Measurements from ENCODE around the gene ING3. TPM values are rescaled to one million over a fixed set of nuclear protein-coding genes. Genes with fewer than 3 reads are reported as not detected.

Gene ING3
- total RNA-seq, 1 donor from 2014 or later = 10.8 TPM

DNA sequence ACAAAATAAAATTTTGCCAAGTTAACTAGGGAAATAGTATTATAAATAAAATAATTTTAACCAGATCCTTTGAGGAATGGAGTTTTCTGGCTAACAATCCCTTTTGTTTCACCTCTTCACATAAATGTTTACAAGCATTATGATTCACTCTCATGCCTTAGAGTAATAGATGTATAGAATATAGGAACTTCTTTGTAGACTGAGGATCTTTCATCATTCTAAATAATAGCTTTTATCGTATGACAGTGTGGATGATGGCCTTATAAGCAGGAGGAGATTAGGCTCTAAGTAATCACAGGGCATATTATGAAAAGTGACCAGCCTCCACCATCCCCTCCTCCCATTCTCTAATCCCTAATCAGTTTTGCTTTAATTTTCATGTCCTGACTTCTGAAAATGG lies 13.5 kb downstream of the ING3 start:
- FAIRE-seq = no peak
- no peak for DNase-seq (ENCODE audit: low read depth)
- Histone ChIP-seq H3K27me3 (ENCODE audit: control insufficient read depth, insufficient read depth, low read length) (no peaks in the 10 kb centered on the region), H3K4me3 (ENCODE audit: low read depth, low read length) (no peak overlapping the region), H3K36me3 (ENCODE audit: control insufficient read depth, insufficient read depth, low read length) (peaks cover 1% of the 10 kb centered on the region)
- TF ChIP-seq, protein P1, sequence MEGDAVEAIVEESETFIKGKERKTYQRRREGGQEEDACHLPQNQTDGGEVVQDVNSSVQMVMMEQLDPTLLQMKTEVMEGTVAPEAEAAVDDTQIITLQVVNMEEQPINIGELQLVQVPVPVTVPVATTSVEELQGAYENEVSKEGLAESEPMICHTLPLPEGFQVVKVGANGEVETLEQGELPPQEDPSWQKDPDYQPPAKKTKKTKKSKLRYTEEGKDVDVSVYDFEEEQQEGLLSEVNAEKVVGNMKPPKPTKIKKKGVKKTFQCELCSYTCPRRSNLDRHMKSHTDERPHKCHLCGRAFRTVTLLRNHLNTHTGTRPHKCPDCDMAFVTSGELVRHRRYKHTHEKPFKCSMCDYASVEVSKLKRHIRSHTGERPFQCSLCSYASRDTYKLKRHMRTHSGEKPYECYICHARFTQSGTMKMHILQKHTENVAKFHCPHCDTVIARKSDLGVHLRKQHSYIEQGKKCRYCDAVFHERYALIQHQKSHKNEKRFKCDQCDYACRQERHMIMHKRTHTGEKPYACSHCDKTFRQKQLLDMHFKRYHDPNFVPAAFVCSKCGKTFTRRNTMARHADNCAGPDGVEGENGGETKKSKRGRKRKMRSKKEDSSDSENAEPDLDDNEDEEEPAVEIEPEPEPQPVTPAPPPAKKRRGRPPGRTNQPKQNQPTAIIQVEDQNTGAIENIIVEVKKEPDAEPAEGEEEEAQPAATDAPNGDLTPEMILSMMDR (IDR thresholded peaks at IDR 0.05; ENCODE audit: insufficient read depth, low read length, severe bottlenecking) = no peak

DNA sequence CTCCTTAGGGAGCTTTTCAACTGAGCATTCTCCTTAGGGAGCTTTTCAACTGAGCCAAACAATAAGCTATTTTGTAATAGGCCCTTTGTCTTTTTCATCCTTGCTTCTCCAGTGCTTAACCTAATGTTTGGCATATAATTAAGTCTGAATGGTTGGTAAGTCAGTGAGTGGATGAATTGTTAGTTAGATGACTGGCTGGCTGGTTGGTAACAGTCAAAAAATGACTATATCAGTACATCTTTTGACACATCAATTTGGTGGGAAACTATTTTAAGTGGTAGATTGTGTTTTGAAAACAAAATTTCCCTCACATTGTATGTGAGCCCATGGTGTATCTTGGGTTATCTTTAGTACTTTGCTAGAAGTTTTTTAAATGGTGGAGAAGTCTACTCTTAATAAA lies 16.4 kb downstream of the ING3 start:
- Histone ChIP-seq H3K27me3 (ENCODE audit: control insufficient read depth, insufficient read depth, low read length) (no peaks in the 10 kb centered on the region), H3K36me3 (ENCODE audit: control insufficient read depth, insufficient read depth, low read length) (peaks cover 4% of the 10 kb centered on the region), H3K4me3 (ENCODE audit: low read depth, low read length) (no peak overlapping the region)
- TF ChIP-seq, protein P1 (IDR thresholded peaks at IDR 0.05; ENCODE audit: insufficient read depth, low read length, severe bottlenecking) = no peak
- DNase-seq (ENCODE audit: low read depth) (no peak), FAIRE-seq (no peak)

DNA sequence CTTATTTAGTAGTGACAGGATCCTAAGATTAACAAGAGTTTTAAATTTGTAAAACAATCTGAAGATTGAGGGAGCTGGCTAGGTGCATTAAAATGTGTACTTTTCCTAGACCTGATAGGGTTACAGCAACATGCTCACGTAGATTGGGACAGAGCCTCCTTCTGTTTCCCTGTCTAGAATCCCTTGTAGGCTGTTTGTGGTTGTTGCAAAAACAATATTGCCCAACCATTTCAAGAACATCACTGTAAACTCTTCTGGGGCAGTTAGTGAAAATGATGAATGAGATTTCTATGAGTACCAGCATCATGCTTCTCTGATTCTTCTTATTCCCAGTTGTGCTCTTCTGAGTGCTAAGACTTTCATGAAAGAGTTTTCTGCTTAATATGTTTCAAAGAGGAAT lies 23.3 kb downstream of the ING3 start:
- H3K27me3 ChIP-seq (ENCODE audit: control insufficient read depth, insufficient read depth, low read length) = no peaks in the 10 kb centered on the region
- no peak overlapping the region for H3K4me3 ChIP-seq (ENCODE audit: low read depth, low read length)
- TF ChIP-seq, protein P1 (IDR thresholded peaks at IDR 0.05; ENCODE audit: insufficient read depth, low read length, severe bottlenecking) = no peak
- no peak for DNase-seq (ENCODE audit: low read depth)
- peaks cover 5% of the 10 kb centered on the region for H3K36me3 ChIP-seq (ENCODE audit: control insufficient read depth, insufficient read depth, low read length)
- no peak for FAIRE-seq

DNA sequence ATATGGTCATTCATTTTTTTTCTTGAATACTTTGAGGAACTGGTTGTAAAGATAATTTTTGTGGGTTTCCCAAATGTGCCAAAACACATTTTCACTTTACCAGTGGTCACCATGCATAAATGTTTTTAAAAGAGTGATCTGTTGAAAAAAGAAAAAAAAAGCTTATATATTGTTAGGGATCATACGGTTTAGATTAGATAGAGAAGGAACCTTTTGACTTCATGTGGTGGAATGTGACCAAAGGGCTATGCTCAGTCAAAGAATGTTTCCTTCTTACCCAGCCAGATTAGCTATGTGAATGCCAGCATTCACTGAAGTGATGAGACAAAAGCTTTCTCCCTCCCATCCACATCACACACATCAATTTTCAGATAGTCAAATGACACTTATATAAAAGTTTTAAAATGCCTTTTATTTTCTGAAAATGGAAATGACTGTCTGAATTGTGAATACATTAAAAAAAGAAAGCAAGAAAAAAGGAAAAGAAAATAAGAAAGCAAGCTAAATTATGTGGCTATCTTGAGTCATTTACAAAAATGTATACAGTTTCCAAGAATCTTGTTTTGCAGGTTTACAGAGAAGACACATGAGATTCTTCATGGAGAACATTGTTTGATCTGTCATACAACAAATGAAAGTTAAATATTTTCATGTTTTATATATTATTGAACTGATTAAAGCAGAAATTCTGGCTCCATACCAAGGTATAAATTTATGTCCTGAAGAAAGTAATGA lies 29.4 kb downstream of the ING3 start:
- TF ChIP-seq, protein P1 (IDR thresholded peaks at IDR 0.05; ENCODE audit: insufficient read depth, low read length, severe bottlenecking) = no peak
- no peaks in the 10 kb centered on the region for H3K27me3 ChIP-seq (ENCODE audit: control insufficient read depth, insufficient read depth, low read length)
- no peak for FAIRE-seq
- DNase-seq (ENCODE audit: low read depth) = no peak
- no peaks in the 10 kb centered on the region for H3K36me3 ChIP-seq (ENCODE audit: control insufficient read depth, insufficient read depth, low read length)
- no peak overlapping the region for H3K4me3 ChIP-seq (ENCODE audit: low read depth, low read length)

DNA sequence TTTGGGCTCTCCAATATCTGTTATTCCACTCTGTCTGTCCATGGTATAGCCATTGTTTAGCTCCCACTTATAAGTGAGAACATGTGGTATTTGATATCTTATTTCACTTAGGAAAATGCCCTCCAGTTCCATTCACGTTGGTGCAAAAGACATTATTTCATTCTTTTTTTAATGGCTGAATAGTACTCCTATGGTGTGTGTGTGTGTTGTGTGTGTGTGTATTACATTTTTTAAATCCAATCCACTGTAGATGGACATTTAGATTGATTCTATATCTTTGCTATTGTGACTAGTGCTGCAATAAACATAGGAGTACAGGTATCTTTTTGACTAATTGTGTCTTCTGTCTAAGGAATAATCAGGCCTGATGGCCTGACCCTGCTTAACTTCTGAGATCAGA lies 30.5 kb downstream of the ING3 start:
- DNase-seq (ENCODE audit: low read depth) (no peak), FAIRE-seq (no peak)
- TF ChIP-seq, protein P1 (IDR thresholded peaks at IDR 0.05; ENCODE audit: insufficient read depth, low read length, severe bottlenecking) = no peak
- H3K4me3 ChIP-seq (ENCODE audit: low read depth, low read length) = no peak overlapping the region
- H3K27me3 ChIP-seq (ENCODE audit: control insufficient read depth, insufficient read depth, low read length) = no peaks in the 10 kb centered on the region
- H3K36me3 ChIP-seq (ENCODE audit: control insufficient read depth, insufficient read depth, low read length) = no peaks in the 10 kb centered on the region

Data from bronchial epithelial cell (primary cell).